ENCODE data around the gene VGLL4.

GRCh38 chr3:11521167-11521566, 122.5 kb downstream of the VGLL4 start:
- TF ChIP-seq FOXA1 (IDR thresholded peaks at IDR 0.05) = no peak
- TF ChIP-seq BHLHE40 (IDR thresholded peaks at IDR 0.05; ENCODE audit: borderline replicate concordance) = no peak
- no peak for TF ChIP-seq FOXK2 (IDR thresholded peaks at IDR 0.05)
- TF ChIP-seq SUZ12 (IDR thresholded peaks at IDR 0.05) = no peak
- no peak for TF ChIP-seq TARDBP (IDR thresholded peaks at IDR 0.05)
